ENCODE measurements around the gene ANKRD49. TPM values are rescaled to one million over a fixed set of nuclear protein-coding genes. Genes with fewer than 3 reads are reported as not detected.

Gene ANKRD49, protein sequence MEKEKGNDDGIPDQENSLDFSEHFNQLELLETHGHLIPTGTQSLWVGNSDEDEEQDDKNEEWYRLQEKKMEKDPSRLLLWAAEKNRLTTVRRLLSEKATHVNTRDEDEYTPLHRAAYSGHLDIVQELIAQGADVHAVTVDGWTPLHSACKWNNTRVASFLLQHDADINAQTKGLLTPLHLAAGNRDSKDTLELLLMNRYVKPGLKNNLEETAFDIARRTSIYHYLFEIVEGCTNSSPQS
- total RNA-seq = 10 to 100 TPM; 25.5 to 28.4 TPM

DNA sequence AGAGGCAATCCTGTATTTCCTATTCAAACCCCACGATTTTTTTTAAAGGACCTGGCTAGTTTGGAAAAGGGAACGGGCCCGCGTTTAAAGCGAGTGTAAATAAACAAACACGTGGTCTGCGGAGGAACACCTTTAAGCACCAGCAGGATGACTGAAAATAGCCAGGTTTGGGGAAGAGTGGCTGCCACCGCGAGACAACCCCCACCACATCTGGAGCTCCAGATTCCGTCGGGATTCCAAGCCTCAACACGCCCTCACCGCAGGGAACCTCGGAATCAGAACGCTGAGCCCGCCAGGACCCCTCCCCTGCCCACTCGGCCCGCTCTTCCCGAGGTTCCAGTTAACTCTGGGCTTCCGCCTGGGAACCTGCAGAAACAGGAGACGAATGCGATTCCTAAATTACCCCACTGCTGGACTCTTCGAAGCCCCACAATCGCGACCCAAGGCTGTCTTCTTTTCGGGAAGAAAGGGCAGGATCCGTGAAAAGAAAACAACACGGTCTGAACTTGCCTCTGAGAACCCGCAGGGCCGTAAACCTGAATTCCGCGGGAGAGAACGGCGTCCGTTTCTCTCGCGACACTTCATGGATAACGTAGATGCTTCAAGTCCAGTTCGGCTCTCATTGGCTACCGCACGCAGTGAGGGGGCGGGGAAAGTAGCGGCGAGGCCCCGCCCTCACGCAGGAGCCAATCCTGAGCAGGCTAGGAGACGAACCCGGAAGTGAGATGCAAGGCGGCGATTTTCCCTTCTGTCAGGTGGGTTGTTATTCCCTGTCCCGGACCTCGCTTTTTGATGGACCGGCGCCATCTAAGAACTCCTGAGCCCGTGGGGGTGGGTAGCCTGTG, at the start of gene ANKRD49, which contains the start of gene MRE11:
ANKRD49 (plus strand) TSS at position 704 of the 845 bp plus-strand sequence. CDS start 2,710 bp downstream, outside the sequence.
MRE11 (minus strand) TSS at position 564 of the 845 bp plus-strand sequence. CDS start 1,043 bp downstream, outside the sequence.

DNA sequence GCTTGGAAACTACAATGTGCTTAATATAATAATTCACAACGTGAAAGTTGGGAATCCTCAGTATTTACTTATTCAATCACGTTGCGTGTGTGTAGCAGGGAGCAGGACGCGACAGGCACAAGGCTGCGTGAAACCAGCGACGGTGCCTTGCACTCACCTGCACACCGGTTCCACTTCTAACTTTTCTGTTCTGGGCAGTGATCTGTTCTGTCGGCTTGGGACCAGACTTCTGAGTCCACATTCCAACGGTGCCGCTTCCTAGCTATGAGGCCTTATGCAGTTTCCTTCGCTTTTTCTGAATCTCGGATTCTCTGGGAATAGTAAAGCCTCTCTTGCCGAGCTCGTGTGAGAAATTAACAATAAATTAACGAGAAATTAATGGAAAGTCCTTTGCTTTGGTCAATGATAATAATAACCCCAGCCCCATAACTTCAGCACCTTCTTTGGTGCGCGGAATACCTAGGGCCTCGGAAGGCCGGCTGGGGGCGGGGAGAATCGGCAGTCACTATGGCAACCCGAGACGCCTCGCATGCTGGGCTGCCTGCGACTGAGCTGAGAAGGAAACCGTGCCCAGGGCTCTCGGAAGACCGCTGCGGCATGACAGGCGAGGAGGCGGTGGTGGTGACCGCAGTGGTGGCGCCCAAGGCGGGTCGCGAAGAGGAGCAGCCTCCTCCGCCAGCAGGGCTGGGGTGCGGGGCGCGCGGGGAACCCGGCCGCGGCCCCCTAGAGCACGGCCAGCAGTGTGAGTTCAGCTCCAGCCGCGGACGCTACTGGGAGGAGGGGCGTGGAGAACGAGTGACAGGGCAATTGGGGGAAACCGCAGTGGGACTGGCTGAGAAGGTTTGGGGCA, 18.4 kb downstream of the ANKRD49 start, which contains the start of gene C11orf97:
C11orf97 (plus strand) TSS at position 530 of the 850 bp plus-strand sequence; CDS start at position 598, 68 bp downstream.

DNA sequence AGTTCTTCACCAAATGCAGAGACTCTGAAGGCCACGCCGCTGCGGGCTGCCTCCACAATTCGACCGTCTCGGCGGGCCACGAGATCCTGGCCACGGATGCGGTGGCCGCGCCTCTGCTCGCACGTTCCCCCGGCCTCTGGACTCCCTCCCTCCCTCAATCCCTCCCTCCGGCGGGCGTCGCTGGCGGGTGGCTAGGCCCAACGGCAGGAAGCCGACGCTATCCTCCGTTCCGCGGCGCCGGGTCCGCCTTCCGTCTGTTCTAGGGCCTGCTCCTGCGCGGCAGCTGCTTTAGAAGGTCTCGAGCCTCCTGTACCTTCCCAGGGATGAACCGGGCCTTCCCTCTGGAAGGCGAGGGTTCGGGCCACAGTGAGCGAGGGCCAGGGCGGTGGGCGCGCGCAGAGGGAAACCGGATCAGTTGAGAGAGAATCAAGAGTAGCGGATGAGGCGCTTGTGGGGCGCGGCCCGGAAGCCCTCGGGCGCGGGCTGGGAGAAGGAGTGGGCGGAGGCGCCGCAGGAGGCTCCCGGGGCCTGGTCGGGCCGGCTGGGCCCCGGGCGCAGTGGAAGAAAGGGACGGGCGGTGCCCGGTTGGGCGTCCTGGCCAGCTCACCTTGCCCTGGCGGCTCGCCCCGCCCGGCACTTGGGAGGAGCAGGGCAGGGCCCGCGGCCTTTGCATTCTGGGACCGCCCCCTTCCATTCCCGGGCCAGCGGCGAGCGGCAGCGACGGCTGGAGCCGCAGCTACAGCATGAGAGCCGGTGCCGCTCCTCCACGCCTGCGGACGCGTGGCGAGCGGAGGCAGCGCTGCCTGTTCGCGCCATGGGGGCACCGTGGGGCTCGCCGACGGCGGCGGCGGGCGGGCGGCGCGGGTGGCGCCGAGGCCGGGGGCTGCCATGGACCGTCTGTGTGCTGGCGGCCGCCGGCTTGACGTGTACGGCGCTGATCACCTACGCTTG, 50.2 kb downstream of the ANKRD49 start, which contains the start of gene FUT4:
FUT4 (plus strand) TSS at position 227 of the 951 bp plus-strand sequence; CDS start at position 440, 213 bp downstream.

Small RNA genes lying within 50 kb of the gene (microRNA-seq; reads per million reads assigned to microRNA genes)
- 8.8 reads per million, percentile 40 among the genes with 10 or more reads in this experiment for gene MIR548L (ENCODE audit: borderline microRNAs expressed, borderline replicate concordance)

Other genes with a start within 250 kb of the ANKRD49 start
- gene IZUMO1R, start 189.4 kb upstream of the ANKRD49 start, total RNA-seq = not detected
- under 1 TPM in 1 of 2 experiments, not detected in 1; 0.05 TPM for gene GPR83, start 92.6 kb upstream of the ANKRD49 start, total RNA-seq
- gene MRE11, start 140 bp upstream of the ANKRD49 start, total RNA-seq = 10 to 100 TPM; 30.2 to 30.8 TPM
- gene C11orf97, start 18.5 kb downstream of the ANKRD49 start, total RNA-seq = not detected
- 1 to 10 TPM; 6.1 to 6.5 TPM for gene FUT4, start 49.9 kb downstream of the ANKRD49 start, total RNA-seq
- gene PIWIL4, start 73.4 kb downstream of the ANKRD49 start, total RNA-seq = under 1 TPM; 0.70 to 0.76 TPM

Data from activated naive CD4-positive, alpha-beta T cell treated with anti-CD3 and anti-CD28 coated beads, Interleukin-2, amount 10 ng/mL, durations not matched to agents 5 hours and 36 hours (primary cell).